Measurements from ENCODE around the gene RPH3AL.
"Not testable (repeated sequence)": the region's sequence is repeated elsewhere in the genome, so short reads cannot be mapped to it uniquely, and the experiment has no call there.

RPH3AL gene

GRCh38 chr17:279331-279730 lies 73.3 kb downstream of the RPH3AL start:
- no peak for DNase-seq

DNA sequence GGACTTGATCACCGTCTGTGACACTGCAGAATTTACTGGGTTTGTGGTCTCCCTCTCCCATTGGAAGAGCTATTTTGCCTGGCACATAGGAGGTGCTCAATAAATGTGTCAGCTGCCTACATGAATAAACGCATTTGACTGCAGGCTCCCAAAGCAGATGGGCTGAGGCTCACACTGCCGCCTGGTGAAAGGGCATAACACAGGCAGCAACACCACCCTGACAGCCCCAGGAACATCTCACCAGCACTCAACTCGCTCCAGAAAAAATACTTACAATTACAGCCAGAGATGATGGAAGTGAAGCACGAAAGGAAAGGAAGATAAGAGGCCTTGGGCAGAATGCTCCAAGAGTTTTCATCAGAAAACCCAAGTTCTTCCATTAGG lies 73.9 kb downstream of the RPH3AL start:
- no peak for DNase-seq

- no peak for DNase-seq
These were observed 74.4 kb downstream of the RPH3AL start for GRCh38 chr17:278055-278675.

GRCh38 chr17:274902-275301 lies 77.7 kb downstream of the RPH3AL start:
- no peak for DNase-seq

DNA sequence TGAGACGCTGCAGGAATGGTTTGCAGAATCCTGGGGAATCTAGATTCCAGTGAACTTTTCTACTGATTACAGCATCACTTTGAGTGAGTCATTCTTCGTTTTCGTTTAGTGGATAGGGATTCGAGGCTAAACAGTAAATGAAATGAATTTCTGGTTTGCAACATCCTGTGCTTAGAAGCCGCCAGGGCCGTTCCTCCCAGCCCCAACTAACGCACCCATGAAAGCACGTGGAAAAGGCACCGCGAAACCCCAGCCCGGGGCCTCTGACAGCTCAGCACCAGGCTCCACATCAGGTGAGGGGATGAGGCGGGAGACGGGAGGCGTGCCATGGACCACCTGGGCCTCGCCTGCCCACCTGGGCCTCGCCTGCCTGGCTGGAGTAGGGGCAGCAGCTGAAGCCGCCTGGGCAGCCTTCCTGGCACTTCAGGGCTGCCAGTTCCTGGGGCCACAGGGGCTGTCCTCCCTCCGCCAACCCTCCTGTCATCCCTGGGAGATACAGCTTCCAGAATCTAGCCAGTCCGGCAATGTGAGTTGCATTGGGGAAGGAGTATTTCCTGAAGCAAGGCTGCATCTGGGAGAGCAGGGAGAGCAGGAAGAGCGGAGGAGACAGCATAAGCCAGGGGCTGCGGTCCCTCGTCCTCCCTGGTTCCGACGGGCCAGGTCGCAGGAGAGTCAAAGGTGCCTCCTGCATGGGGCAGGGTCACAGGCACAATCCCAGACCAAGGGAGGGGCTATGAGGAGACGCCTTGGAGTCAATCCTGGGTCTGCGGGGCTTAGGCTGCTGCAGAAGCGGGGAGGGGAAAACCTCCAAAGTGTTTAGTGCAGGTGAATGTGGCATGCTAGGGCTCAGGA lies 78.4 kb downstream of the RPH3AL start:
- no peak for DNase-seq

- not testable (repeated sequence) for DNase-seq
These were observed 79.8 kb downstream of the RPH3AL start for GRCh38 chr17:272856-273255.

GRCh38 chr17:271928-272623 lies 80.5 kb downstream of the RPH3AL start:
- not testable (repeated sequence) for DNase-seq

DNA sequence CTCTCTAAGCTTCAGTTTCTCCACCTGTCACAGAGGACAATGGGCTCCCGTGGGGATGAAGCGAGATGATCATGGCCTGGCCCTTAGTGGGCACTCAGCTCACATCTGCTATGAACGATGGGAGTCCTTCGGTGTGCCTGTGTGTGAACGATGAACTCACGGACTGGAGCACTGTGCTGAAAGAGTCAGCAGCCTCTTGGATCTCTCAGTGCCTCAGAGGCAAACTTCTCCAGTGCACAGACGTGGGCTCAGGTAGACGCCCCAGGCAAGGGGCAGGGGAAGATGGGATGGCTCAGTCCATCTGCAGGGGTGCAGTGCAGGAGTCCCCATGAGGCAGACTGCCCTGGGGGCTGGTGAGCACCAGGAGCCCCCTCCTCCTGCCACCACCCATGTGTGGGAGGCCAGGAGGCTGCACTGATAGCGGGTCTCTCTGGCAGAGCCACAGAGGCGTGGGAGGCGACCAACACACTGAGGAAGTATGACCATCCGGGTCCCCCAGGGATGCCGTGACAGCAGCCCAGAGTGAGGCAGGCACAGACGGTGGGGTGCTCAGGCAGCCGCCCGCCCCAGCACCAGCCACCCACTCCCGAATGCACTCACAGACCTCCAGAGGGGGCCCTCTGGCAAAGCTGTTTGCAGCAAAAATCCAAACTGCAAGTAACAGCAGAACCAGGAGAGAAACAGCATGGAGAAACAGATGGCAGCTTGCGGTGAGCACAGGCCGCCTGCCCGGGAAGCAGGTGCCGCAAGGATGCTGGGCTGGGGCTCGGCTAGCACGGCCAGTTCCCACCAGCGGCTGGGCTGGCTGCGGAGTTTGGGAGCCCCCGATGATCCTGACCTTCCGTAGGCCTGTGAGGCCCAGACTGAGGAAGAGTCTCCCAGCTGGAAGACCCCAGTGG lies 82.7 kb downstream of the RPH3AL start:
- DNase-seq: no peak

GRCh38 chr17:266701-267667 lies 85.6 kb downstream of the RPH3AL start:
- no peak for DNase-seq

- DNase-seq: no peak
These were observed 86.4 kb downstream of the RPH3AL start for GRCh38 chr17:266219-266618.

GRCh38 chr17:265718-266117 lies 86.9 kb downstream of the RPH3AL start:
- no peak for DNase-seq

DNA sequence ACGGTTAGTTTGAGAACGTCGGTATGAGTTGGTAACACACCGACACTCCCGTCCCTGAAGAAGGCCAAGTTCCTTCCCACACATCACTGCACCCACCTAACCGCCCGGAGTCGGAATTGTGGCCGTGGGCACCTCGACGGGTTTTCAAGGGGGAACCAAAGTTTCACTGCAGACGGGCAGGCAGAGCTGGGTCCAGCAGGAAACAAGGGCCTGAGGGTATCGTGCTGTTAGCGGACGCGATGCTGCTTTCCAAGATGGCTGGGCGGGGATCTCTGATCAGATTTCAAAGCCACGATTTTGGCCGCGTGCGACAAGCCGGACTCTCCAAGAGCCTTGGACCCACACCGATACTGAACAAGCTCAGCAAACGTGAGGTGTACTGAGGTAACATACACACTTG lies 88.8 kb downstream of the RPH3AL start:
- DNase-seq: no peak

DNA sequence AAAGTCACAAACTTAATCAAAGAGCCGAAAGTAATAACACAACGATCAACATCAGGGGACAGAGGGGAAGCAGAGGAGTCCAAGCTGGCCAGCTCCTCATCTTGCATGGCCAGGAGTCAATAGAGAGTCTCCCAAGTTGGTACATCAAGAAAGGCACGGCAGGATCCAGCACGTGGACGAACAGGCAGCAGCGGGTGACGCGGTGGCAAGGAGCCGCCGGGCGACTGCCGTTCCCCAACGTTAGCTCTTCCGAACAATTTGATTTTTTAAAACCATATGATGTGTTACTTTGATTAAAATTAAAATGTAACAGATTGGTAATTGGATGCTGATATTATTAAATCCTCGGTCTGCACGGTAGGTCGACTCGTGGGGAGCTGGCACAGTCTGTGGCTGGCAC lies 89.3 kb downstream of the RPH3AL start:
- no peak for DNase-seq

DNA sequence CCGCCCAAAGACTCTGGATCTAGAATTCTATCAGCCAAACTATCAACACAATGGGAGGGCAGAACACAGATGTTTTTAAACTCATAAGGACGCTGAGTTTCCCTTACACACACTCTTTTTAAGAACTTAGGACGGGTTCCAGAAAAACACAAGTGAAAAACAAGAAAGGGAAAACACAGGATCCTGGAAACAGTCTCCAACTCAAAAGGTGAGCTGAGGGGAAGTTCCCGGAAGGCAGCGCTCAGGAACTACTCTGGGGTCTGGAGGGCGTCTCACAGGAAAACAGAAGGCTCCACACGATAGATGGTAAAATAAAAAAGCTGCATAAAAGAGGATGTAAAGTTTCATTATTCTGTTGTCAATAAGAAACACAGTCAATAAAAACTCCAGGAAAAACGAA lies 91.0 kb downstream of the RPH3AL start:
- DNase-seq: no peak

DNA sequence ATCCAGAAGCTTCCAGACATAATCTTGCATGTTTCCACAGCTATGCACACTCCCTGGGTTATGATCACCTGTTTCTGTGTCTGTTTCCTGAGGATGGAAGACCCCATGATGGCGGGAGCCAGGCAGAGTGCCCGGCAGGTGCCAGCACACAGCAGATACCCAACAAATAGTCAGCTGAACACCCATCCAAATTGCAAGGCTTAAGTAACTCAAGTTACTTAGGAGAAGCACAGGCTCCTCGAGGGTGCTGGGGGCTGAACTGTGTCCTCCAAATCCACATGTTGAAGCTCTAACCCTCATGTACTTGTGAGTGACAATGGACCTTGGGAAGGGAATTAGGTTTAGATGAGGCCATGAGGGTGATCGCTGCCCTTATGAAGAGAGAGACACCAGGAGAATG lies 91.7 kb downstream of the RPH3AL start:
- no peak for DNase-seq

GRCh38 chr17:260031-260791 lies 92.4 kb downstream of the RPH3AL start:
- no peak for DNase-seq

- no peak for DNase-seq
These were observed 93.1 kb downstream of the RPH3AL start for GRCh38 chr17:259341-259976.

GRCh38 chr17:258906-259305 lies 93.7 kb downstream of the RPH3AL start:
- no peak for DNase-seq

DNA sequence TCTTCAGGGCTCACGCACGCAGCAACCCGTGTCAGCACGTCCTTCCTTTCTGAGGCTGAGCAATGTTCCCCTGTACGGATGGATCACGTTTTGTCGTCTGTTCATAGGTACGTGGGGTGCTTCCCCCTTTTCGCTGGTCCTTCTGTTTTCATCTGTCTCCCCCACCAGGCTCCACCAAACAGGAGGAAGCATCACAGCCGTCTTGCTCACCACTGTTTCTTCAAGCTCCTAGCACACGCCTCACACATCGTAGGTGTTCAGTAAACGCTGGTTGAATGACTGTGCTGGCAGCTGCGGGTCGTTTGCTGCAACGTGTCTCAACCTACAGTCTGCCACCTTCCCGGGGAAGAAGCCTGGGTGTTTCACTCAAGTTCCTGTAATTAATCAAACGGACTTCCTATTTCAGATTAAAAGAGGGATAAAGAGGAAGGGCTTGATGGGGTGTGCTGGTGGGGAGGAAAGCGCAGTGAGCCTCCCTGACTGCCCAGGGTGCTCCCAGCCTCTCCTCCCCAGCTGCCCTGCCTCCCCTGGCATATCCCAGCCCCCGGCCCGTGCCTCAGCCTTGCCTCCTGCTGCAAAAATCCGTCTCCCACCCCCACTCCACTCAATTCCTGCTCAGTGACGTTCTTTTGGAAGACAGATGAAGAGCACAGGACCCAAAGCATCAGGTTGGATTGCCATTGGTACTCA lies 94.4 kb downstream of the RPH3AL start:
- DNase-seq: no peak
